Measurements from ENCODE around the gene PLXDC1. TPM values are rescaled to one million over a fixed set of nuclear protein-coding genes. Genes with fewer than 3 reads are reported as not detected.

PLXDC1 gene
- total and polyA plus RNA-seq, 2 experiments from 2014 or later = 0.28 to 0.91 TPM

- peaks cover 8% of the 10 kb centered on the region for H3K36me3 ChIP-seq (ENCODE audit: insufficient read depth)
- H3K4me1 ChIP-seq (ENCODE audit: insufficient read depth) = peaks cover 20% of the 10 kb centered on the region
- no peaks in the 10 kb centered on the region for H3K9me3 Mint-ChIP-seq
- H3K4me2 ChIP-seq = no peak overlapping the region
- H3K4me3 Mint-ChIP-seq = no peak overlapping the region
- H4K20me1 ChIP-seq (replicated peaks; ENCODE audit: insufficient read depth) = peaks cover 13% of the 10 kb centered on the region
- peaks cover 34% of the 10 kb centered on the region for H3K36me3 Mint-ChIP-seq (ENCODE audit: low read depth)
- TF ChIP-seq ZNF331 (CRISPR knock-in tag; IDR thresholded peaks at IDR 0.05; ENCODE audit: low read depth) = no peak
- no peak for TF ChIP-seq NANOG (IDR thresholded peaks at IDR 0.05; ENCODE audit: borderline replicate concordance)
- no peak for TF ChIP-seq ZNF114 (CRISPR knock-in tag; IDR thresholded peaks at IDR 0.05)
- TF ChIP-seq, protein P1, sequence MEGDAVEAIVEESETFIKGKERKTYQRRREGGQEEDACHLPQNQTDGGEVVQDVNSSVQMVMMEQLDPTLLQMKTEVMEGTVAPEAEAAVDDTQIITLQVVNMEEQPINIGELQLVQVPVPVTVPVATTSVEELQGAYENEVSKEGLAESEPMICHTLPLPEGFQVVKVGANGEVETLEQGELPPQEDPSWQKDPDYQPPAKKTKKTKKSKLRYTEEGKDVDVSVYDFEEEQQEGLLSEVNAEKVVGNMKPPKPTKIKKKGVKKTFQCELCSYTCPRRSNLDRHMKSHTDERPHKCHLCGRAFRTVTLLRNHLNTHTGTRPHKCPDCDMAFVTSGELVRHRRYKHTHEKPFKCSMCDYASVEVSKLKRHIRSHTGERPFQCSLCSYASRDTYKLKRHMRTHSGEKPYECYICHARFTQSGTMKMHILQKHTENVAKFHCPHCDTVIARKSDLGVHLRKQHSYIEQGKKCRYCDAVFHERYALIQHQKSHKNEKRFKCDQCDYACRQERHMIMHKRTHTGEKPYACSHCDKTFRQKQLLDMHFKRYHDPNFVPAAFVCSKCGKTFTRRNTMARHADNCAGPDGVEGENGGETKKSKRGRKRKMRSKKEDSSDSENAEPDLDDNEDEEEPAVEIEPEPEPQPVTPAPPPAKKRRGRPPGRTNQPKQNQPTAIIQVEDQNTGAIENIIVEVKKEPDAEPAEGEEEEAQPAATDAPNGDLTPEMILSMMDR (conservative IDR thresholded peaks at IDR 0.05; ENCODE audit: low read depth in 2 of 2) = no peak
- no peak for TF ChIP-seq ETS1 (IDR thresholded peaks at IDR 0.05)
- TF ChIP-seq EZH2 (IDR thresholded peaks at IDR 0.05; ENCODE audit: low read depth, unreplicated experiment) = no peak
- TF ChIP-seq STAT1 (IDR thresholded peaks at IDR 0.05; ENCODE audit: unreplicated experiment) = no peak
- no peak for TF ChIP-seq CREB1 (CRISPR knock-in tag; IDR thresholded peaks at IDR 0.05; ENCODE audit: low read depth)
- no peak for TF ChIP-seq ZNF462 (CRISPR knock-in tag; IDR thresholded peaks at IDR 0.05)
- TF ChIP-seq, protein P2, sequence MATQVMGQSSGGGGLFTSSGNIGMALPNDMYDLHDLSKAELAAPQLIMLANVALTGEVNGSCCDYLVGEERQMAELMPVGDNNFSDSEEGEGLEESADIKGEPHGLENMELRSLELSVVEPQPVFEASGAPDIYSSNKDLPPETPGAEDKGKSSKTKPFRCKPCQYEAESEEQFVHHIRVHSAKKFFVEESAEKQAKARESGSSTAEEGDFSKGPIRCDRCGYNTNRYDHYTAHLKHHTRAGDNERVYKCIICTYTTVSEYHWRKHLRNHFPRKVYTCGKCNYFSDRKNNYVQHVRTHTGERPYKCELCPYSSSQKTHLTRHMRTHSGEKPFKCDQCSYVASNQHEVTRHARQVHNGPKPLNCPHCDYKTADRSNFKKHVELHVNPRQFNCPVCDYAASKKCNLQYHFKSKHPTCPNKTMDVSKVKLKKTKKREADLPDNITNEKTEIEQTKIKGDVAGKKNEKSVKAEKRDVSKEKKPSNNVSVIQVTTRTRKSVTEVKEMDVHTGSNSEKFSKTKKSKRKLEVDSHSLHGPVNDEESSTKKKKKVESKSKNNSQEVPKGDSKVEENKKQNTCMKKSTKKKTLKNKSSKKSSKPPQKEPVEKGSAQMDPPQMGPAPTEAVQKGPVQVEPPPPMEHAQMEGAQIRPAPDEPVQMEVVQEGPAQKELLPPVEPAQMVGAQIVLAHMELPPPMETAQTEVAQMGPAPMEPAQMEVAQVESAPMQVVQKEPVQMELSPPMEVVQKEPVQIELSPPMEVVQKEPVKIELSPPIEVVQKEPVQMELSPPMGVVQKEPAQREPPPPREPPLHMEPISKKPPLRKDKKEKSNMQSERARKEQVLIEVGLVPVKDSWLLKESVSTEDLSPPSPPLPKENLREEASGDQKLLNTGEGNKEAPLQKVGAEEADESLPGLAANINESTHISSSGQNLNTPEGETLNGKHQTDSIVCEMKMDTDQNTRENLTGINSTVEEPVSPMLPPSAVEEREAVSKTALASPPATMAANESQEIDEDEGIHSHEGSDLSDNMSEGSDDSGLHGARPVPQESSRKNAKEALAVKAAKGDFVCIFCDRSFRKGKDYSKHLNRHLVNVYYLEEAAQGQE (IDR thresholded peaks at IDR 0.05; ENCODE audit: unreplicated experiment) = no peak
- no peak overlapping the region for H3K4me3 ChIP-seq
- H2AFZ ChIP-seq = no peak overlapping the region
- no peaks in the 10 kb centered on the region for H3F3A ChIP-seq (replicated peaks; ENCODE audit: low read depth)
- H3K27me3 ChIP-seq (ENCODE audit: insufficient read depth) = no peaks in the 10 kb centered on the region
- H3K9me2 ChIP-seq (ENCODE audit: insufficient read depth) = no peaks in the 10 kb centered on the region
- peaks cover 23% of the 10 kb centered on the region for H3K79me2 ChIP-seq (replicated peaks; ENCODE audit: insufficient read depth)
- ATAC-seq (no peak), DNase-seq (ENCODE audit: low spot score) (no peak)
- H3K27me3 Mint-ChIP-seq (ENCODE audit: insufficient read depth, low read depth, poor library complexity) = peaks cover 10% of the 10 kb centered on the region
- H3K27ac Mint-ChIP-seq = no peak overlapping the region; the same call in 1 of the 2 replicates
- peaks cover 25% of the 10 kb centered on the region for H3K4me1 Mint-ChIP-seq
- H3K27ac ChIP-seq (ENCODE audit: low read depth) = no peak overlapping the region
Observed at GRCh38 chr17:39192901-39193300, 41.5 kb upstream of the PLXDC1 start.
